HG02763 (cell line): Measurements from ENCODE around the gene DHX36.

Experiments used
- ATAC-seq: cut with Tn5 transposase; IDR thresholded peaks from one replicate; pipeline ENCODE4 v1.9.1; 2021; ENCODE audit warnings: mild to moderate bottlenecking, moderate library complexity; ENCODE audit not compliant: unreplicated experiment

Gene DHX36, protein sequence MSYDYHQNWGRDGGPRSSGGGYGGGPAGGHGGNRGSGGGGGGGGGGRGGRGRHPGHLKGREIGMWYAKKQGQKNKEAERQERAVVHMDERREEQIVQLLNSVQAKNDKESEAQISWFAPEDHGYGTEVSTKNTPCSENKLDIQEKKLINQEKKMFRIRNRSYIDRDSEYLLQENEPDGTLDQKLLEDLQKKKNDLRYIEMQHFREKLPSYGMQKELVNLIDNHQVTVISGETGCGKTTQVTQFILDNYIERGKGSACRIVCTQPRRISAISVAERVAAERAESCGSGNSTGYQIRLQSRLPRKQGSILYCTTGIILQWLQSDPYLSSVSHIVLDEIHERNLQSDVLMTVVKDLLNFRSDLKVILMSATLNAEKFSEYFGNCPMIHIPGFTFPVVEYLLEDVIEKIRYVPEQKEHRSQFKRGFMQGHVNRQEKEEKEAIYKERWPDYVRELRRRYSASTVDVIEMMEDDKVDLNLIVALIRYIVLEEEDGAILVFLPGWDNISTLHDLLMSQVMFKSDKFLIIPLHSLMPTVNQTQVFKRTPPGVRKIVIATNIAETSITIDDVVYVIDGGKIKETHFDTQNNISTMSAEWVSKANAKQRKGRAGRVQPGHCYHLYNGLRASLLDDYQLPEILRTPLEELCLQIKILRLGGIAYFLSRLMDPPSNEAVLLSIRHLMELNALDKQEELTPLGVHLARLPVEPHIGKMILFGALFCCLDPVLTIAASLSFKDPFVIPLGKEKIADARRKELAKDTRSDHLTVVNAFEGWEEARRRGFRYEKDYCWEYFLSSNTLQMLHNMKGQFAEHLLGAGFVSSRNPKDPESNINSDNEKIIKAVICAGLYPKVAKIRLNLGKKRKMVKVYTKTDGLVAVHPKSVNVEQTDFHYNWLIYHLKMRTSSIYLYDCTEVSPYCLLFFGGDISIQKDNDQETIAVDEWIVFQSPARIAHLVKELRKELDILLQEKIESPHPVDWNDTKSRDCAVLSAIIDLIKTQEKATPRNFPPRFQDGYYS

DNA sequence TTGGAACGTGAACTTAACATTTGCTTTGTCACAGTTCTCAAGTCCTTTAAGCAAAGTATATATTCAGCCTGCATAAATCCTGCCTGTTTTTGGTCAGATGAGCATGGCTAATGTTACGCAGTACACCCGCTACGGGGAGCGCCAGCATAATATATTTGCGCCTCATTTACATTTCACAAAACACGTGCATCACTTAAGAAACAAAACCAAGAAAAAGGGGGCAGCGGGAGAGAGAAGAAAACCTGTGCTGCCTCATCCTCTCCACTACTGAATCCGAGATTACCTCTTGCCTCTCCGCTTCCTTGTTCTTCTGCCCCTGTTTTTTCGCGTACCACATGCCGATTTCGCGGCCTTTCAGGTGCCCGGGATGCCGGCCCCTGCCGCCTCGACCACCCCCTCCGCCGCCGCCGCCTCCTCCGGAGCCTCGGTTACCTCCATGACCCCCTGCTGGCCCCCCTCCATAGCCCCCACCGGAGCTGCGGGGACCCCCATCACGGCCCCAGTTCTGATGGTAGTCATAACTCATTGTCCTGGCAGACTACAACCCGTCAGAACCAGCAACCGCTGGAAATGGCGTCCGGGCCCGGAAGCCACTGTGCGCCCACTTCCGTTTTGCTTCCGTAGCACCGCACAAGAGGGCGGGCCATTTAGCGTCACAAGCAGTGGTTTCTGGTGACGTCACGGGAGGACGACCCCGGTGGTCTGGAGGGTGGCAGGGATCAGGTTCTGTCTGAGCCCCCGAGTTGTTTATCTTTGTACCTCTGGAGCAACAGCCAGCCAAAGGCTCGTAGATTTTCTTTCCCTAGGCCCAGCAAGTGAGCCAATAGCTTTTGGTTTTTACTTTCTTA, at the start of gene DHX36:
DHX36 (minus strand) TSS at position 597 of the 848 bp plus-strand sequence; CDS start at position 526, 71 bp downstream.
- ATAC-seq = peak; percentile 97

DNA sequence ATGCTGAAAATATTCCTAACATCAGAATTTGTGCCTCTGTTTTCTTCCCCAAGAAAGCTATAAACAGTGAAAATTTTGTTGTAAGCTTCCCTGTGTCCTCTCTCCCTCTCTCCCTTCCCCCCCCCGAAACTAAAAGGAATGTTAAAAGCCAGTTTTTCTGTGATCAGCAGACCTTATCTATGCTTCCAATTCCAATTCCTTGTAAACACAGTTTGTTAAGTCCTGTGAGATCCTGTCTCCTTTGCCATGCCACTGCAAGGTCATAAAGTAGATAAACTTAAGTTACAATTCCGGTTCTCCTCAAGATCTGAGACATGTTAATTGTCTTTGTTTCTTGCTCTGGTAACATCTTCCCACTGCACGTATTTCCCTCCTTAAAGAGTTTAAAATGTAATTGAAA, 42.9 kb upstream of the DHX36 start:
- no peak for ATAC-seq

DNA sequence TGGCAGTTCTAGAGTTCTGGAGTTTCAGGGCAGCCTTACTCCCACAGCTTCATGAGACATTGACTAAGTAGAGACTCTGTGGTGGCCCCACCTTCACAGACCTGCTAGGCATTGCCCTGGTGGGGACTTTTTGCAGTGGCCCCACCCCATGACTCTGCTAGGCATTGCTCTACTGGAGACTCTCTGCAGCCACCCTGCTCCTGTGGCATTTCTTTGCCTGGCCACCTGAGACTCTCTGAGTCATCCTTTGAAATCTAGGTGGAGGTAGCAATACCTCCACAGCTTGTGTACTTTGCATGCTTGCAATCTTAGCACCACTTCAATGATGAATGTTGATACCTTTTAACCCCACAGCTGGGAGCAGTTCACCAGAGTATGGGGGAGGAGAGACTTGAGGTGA, 40.6 kb upstream of the DHX36 start:
- no peak for ATAC-seq

DNA sequence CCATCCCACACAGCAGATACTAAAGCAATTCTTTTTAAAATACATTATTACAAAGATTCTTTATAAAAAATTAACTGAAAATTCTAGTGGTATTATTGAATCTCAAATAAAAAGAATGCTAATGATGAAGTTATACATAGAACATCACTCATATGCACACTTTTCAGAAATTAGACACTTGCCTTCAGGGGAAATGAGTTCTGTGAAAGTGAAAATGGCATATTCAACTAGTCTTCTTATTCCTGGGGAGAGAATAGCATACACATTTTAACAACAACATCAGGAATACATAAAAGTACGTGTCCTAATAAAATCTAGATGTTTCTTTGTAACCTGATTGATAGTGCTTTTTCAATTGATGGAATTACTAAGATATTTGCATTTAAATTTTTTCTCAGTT, 36.8 kb upstream of the DHX36 start:
- no peak for ATAC-seq

- ATAC-seq = no peak
Measured at GRCh38 chr3:154356009-154356408, 31.7 kb upstream of the DHX36 start.

- no peak for ATAC-seq
Measured at GRCh38 chr3:154349223-154349622, 24.9 kb upstream of the DHX36 start.

GRCh38 chr3:154345422-154346122, 21.3 kb upstream of the DHX36 start:
- no peak for ATAC-seq

DNA sequence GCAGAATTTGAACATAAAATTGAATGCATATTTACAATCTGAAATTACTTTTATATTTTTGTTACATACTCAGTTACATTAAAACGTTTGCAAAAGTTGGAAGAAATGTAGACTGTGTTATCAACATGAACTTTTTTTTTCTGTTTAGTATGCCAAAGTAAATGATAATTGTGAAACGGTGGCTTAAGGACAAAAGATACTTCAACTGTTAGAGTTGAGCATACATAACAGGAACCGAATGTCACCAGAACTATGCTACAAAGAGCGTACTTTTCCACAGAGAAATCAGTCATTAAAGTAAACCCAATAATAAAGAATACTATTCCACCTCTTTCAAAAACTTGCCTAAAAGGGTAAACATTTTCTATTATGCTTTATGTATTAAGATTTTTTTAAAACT, 14.3 kb upstream of the DHX36 start:
- no peak for ATAC-seq

DNA sequence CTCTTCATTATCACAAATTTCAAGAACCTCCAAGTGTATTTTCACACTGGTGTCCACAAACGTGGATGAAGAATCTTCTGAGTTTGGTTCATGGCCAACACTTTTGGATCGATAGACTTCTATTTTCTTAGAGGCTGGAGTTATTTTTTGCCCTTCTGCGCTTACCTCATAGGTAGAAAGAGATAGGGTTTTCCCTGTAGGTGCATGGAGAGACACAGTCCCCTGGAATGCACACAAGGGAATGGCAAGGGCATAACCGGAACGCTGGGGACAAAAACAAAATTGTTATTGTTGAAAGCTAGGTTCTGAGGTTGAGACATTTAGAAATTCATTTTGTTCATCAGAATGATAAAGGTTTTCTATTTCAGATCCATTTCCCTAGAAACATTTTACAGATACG, 13.7 kb upstream of the DHX36 start:
- no peak for ATAC-seq

- no peak for ATAC-seq
Measured at GRCh38 chr3:154334973-154335420, 10.7 kb upstream of the DHX36 start.

DNA sequence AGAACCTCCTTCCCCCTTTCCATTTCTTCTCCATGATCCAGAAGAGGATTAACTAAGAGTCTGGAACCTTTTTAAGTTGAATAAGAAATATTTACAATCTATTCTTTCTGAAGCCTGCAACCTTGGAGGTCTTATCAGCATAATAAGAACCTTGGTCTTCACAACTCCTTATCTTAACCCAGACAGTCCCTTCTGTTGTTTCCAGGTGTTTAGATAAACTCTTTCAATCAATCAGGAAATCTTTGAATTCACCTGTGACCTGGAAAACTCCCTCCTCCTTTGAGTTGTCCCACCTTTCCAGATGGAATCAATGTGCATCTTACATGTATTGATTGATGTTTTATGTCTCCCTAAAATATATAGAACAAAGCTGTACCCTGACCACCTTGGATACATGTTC, 3.6 kb upstream of the DHX36 start:
- ATAC-seq = no peak

- no peak for ATAC-seq
Measured at GRCh38 chr3:154324919-154325318, 632 bp upstream of the DHX36 start.

DNA sequence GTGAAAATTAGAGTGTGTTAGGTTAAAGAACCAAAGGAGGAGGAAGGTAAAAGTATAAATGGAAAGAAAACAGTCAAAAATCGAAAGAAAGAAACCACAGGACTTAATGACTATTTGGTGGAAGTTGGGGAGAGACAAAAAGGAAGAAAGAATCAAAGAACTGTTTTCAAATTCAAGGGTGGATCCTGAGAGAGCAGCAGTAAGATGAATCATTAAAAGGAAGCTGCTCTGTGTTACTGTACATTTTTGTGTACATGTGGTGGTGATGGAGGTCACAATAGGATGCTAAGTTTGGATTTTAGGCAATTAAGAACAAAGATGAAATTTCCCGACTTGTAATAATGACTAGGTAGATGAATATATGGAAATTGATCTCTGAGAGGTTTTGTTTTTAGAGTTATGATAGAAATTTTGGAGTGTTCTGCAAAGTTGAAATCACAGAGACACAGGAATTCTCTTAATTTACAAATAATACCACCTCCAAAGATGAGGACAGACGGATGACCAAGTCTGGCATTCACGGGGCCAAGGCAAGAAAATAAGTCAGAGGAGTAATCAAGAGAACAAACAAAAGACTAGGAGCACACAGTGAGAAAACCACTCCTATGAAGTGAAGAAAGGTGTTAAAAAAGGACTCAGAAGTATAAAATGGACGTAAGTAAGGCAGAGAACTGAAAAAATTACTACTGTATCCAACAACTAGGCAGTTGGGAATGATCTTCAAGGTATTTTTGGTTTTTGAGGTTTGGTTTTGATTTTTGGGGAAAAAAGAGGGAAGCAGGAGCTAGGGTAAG, 7.1 kb downstream of the DHX36 start:
- no peak for ATAC-seq

DNA sequence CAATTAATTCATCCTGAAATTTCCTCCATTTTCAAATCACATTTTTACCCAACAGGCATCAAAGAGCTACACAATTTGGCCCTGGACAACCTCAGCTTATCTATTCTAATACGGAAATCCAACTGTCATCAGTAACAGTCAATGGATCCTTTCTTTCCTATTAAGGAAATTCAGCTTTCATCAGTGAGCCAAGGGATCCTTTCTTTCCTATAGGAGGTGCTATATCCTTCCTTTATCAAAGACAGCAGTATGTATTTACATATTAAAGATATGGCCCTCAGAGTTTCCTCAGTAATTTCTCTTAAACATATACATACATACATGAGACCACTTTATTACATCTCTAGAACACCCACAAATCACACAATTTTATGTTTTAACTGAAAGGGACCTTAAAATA, 10.1 kb downstream of the DHX36 start:
- no peak for ATAC-seq

DNA sequence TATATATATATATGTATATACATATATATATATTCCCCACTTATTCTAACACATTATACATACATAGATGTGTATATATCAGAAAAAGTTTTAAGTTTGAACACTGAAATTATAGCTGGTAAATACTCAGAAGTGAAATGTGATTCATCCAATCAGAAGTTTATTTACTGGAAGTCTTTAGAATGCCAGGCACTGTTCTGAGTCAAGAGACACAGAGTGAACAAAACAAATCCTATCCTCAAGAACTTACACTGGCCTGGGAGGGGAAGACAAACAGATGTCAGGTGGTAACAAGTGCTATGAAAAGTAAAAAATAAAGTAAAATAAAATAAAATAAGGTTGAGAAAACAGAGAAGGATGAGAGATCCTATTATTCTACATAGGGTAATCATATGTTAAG, 13.4 kb downstream of the DHX36 start:
- no peak for ATAC-seq

DNA sequence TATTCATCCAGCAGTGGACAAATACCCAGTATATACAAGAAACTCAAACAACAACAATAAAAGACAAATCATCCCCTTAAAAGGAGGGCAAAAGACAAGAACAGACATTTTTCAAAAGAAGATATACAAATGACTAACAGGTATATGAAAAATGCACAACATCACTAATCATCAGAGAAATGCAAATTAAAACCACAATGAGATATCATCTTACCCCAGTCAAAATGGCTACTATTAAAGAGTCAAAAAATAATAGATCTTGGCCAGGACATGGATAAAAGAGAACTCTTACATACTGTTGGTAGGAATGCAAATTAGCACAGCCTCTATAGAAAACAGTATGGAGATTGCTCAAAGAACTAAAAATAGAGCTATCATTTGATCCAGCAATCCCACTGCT, 16.9 kb downstream of the DHX36 start:
- ATAC-seq = no peak

DNA sequence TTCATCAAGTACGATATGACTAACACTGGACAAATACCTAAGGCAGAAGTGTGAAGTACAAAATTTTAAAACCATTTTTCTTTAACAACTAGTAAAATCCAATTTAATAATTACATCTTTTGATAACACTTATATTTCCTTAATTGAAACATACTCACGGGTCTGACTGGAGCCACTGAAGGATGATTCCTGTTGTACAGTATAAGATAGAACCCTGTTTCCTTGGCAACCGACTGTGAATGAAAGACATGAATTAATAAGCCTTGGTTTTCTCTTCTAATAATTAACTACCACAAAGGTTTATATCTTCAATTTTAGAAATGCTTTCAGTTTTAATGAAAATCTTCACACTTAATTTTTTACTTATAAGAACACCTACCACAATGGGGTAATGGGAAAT, 19.4 kb downstream of the DHX36 start:
- no peak for ATAC-seq

DNA sequence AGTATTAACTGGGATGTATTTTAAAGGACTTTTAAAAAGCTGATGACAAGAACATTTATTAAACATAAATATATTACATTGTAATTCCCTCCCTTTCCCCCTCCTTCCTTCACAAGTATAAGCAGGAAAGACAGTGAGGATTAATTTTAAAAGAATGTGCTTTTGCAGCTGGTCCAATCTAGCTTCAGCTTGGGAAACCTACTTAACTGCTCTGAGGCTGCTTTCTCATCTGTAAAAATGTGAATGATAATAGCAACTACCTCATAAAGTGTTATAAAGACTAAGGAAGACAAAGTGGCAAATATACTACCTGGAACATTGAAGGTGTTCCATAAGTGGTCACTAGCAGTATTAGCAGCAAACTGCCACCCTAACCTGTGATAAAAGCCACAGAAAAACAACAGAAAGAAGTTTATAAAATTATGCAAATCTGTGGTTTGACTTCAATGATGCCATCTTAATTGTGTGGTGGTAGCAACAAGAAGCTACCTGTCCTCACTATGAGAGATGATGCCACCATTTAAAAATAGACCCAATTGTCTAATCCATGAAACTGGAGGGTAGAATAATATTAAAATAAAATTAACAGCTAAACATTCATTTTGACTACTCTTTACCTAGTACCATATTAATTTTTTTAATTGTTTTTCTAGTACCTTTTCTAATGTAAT, 20.0 kb downstream of the DHX36 start:
- no peak for ATAC-seq

DNA sequence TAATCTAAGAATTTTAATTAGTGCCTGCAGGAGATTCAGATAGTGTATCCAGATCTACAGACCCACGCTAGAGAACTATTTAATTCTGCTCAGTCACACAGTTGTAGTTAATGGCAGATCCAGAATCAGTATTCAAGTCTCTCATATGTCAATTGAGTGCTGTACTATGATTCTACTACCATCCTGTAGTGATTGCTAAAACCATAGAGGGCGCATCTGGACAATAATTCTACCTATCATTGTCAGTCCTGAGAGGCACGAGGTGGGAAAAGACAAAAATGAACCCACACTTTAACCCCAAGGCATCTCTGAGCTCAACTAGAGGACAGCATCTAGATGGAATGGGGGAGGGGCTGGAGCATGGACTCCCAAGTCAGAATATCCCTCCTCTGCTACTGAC, 22.7 kb downstream of the DHX36 start:
- no peak for ATAC-seq
